GM21737 (cell line): ENCODE measurements around the gene C11orf65.
"Not testable (repeated sequence)": the region's sequence is repeated elsewhere in the genome, so short reads cannot be mapped to it uniquely, and the experiment has no call there.

Experiments
- ATAC-seq: cut with Tn5 transposase; IDR thresholded peaks from one replicate; pipeline ENCODE4 v1.9.1; 2021; ENCODE audit warnings: mild to moderate bottlenecking, moderate library complexity; ENCODE audit not compliant: unreplicated experiment

The C11orf65 gene

GRCh38 chr11:108373505-108373904 lies 93.8 kb downstream of the C11orf65 start:
- not testable (repeated sequence) for ATAC-seq

GRCh38 chr11:108370990-108371389 lies 96.3 kb downstream of the C11orf65 start:
- ATAC-seq = no peak

- ATAC-seq = no peak
Measured at GRCh38 chr11:108370315-108370714, 97.0 kb downstream of the C11orf65 start.

- ATAC-seq = no peak
Measured at GRCh38 chr11:108369064-108369463, 98.3 kb downstream of the C11orf65 start.

- no peak for ATAC-seq
Measured at GRCh38 chr11:108368134-108368533, 99.2 kb downstream of the C11orf65 start.

GRCh38 chr11:108364159-108364558 lies 103.2 kb downstream of the C11orf65 start:
- no peak for ATAC-seq

GRCh38 chr11:108351468-108351867 lies 115.9 kb downstream of the C11orf65 start:
- no peak for ATAC-seq

GRCh38 chr11:108346451-108346850 lies 120.9 kb downstream of the C11orf65 start:
- no peak for ATAC-seq

- ATAC-seq = no peak
Measured at GRCh38 chr11:108345767-108346166, 121.6 kb downstream of the C11orf65 start.

- ATAC-seq = no peak
Measured at GRCh38 chr11:108343714-108344113, 123.6 kb downstream of the C11orf65 start.

GRCh38 chr11:108341654-108342053 lies 125.7 kb downstream of the C11orf65 start:
- no peak for ATAC-seq

GRCh38 chr11:108340973-108341372 lies 126.4 kb downstream of the C11orf65 start:
- no peak for ATAC-seq

GRCh38 chr11:108338750-108339149 lies 128.6 kb downstream of the C11orf65 start:
- ATAC-seq = no peak

GRCh38 chr11:108333403-108333899 lies 133.9 kb downstream of the C11orf65 start:
- ATAC-seq = no peak
